Retina (tissue), 1 donor: ENCODE results near the gene MORC3.
"Not testable (repeated sequence)": the region's sequence is repeated elsewhere in the genome, so short reads cannot be mapped to it uniquely, and the experiment has no call there.

Experiments
- DNase-seq: peaks from one replicate; pipeline ENCODE4 v3.0.0-alpha.2; 2016

MORC3 gene

GRCh38 chr21:36386031-36386642 lies 66.1 kb downstream of the MORC3 start:
- DNase-seq: peak; percentile 42

GRCh38 chr21:36388096-36388495 lies 68.1 kb downstream of the MORC3 start:
- no peak for DNase-seq

- DNase-seq: no peak
Measured at GRCh38 chr21:36388835-36389234, 68.8 kb downstream of the MORC3 start.

GRCh38 chr21:36391649-36392048 lies 71.7 kb downstream of the MORC3 start:
- not testable (repeated sequence) for DNase-seq

- DNase-seq: no peak
Measured at GRCh38 chr21:36395353-36396111, 75.5 kb downstream of the MORC3 start.

- DNase-seq: no peak
Measured at GRCh38 chr21:36396325-36396724, 76.3 kb downstream of the MORC3 start.

- no peak for DNase-seq
Measured at GRCh38 chr21:36396971-36397370, 77.0 kb downstream of the MORC3 start.

- no peak for DNase-seq
Measured at GRCh38 chr21:36397606-36398005, 77.6 kb downstream of the MORC3 start.

- DNase-seq: not testable (repeated sequence)
Measured at GRCh38 chr21:36399736-36400135, 79.7 kb downstream of the MORC3 start.

- no peak for DNase-seq
Measured at GRCh38 chr21:36400719-36401118, 80.7 kb downstream of the MORC3 start.

GRCh38 chr21:36402339-36402738 lies 82.3 kb downstream of the MORC3 start:
- DNase-seq: no peak

GRCh38 chr21:36403713-36404112 lies 83.7 kb downstream of the MORC3 start:
- DNase-seq: no peak

- no peak for DNase-seq
Measured at GRCh38 chr21:36408568-36408967, 88.6 kb downstream of the MORC3 start.

GRCh38 chr21:36411301-36411700 lies 91.3 kb downstream of the MORC3 start:
- no peak for DNase-seq

- no peak for DNase-seq
Measured at GRCh38 chr21:36412916-36413315, 92.9 kb downstream of the MORC3 start.

GRCh38 chr21:36415375-36415774 lies 95.4 kb downstream of the MORC3 start:
- DNase-seq: no peak

GRCh38 chr21:36419241-36419640 lies 99.2 kb downstream of the MORC3 start:
- DNase-seq: no peak

- peak; percentile 63 for DNase-seq
Measured at GRCh38 chr21:36419996-36420395, 100.0 kb downstream of the MORC3 start.

GRCh38 chr21:36420571-36421339 lies 100.8 kb downstream of the MORC3 start:
- no peak for DNase-seq

GRCh38 chr21:36422279-36423098 lies 102.5 kb downstream of the MORC3 start:
- peak; percentile 30 for DNase-seq

GRCh38 chr21:36423771-36424433 lies 103.9 kb downstream of the MORC3 start:
- DNase-seq: no peak

- no peak for DNase-seq
Measured at GRCh38 chr21:36424592-36424991, 104.6 kb downstream of the MORC3 start.
